Upper lobe of left lung (tissue), 4 donors: ENCODE data around the gene CD83.

Experiments
- EP300 ChIP-seq, 4 donors: sonication (generic); formaldehyde crosslinking; IDR thresholded peaks; one replicate each; pipeline ENCODE4 v1.5.1; 2017; ENCODE audit warnings: antibody characterized with exemption in 4 of 4, control low read depth in 2 of 4
- POLR2A ChIP-seq, 4 donors: fragments of 450-650 bp; IDR thresholded peaks; one replicate each; pipeline ENCODE4 v1.5.1; 2016 to 2017; ENCODE audit warnings: antibody characterized with exemption in 4 of 4, mild to moderate bottlenecking in 2 of 4
- POLR2AphosphoS5 ChIP-seq, 2 donors: sonication (generic); formaldehyde crosslinking; IDR thresholded peaks; one replicate each; pipeline ENCODE4 v1.5.1; 2017; ENCODE audit warnings: antibody characterized with exemption in 2 of 2
- TF ChIP-seq, protein P1 (sequence below), 6 experiments: fragments of 450-650 bp in 4 of 6; fragments of 200-600 bp in 2 of 6; sonication (generic) in 2 of 6; IDR thresholded peaks; one replicate each; pipeline ENCODE4 v1.5.1; 2016 to 2019; ENCODE audit warnings: antibody characterized with exemption in 6 of 6

DNA sequence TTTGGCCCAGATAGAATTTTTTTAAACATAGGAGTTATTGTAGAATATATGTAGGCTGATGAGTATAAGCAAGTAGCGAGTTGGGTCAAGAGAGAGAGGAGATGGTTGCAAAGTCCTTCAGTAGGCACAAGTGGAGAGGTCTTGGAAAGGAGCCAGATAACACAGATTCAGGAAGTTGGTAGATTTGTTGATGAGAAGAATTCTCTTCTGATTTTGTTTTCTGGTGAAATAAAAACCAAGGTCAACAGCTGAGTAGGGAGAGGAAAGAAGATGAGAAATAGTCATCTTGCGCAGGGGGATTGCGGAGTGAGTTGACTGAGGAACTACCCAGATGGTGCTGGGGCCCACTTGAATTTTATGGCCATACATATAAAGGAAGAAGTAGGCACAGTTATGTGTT lies 17.4 kb upstream of the CD83 start:
- TF ChIP-seq, protein P1, sequence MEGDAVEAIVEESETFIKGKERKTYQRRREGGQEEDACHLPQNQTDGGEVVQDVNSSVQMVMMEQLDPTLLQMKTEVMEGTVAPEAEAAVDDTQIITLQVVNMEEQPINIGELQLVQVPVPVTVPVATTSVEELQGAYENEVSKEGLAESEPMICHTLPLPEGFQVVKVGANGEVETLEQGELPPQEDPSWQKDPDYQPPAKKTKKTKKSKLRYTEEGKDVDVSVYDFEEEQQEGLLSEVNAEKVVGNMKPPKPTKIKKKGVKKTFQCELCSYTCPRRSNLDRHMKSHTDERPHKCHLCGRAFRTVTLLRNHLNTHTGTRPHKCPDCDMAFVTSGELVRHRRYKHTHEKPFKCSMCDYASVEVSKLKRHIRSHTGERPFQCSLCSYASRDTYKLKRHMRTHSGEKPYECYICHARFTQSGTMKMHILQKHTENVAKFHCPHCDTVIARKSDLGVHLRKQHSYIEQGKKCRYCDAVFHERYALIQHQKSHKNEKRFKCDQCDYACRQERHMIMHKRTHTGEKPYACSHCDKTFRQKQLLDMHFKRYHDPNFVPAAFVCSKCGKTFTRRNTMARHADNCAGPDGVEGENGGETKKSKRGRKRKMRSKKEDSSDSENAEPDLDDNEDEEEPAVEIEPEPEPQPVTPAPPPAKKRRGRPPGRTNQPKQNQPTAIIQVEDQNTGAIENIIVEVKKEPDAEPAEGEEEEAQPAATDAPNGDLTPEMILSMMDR (IDR thresholded peaks at IDR 0.05): no peak
- TF ChIP-seq EP300 (IDR thresholded peaks at IDR 0.05): no peak
- no peak for TF ChIP-seq POLR2A (IDR thresholded peaks at IDR 0.05)
- TF ChIP-seq POLR2AphosphoS5 (IDR thresholded peaks at IDR 0.05): no peak
